Fibroblast of the aortic adventitia (primary cell): ENCODE results near the gene GRM7. TPM values are rescaled to one million over a fixed set of nuclear protein-coding genes. Genes with fewer than 3 reads are reported as not detected.

Experiments
- DNase-seq: peaks from one replicate; pipeline ENCODE4 v3.0.0-alpha.2; 2010; ENCODE audit warnings: low read depth
- H3K4me3 ChIP-seq: 2 replicates; pipeline ENCODE4 v1.5.1; 2011; ENCODE audit warnings: low read depth, mild to moderate bottlenecking, control low read depth, low read length, moderate library complexity
- total RNA-seq: library from RNA; depleted of rRNA; stranded (reverse); fragments of >200 nt; gene quantifications from 2 replicates; pipeline ENCODE4 v1.2.3, GENCODE V29; 2012; ENCODE audit warnings: low replicate concordance
- TF ChIP-seq, protein P1 (sequence below): IDR thresholded peaks from 2 replicates; pipeline ENCODE4 v1.5.1; 2011; ENCODE audit warnings: mild to moderate bottlenecking, low read length, control low read depth, inconsistent platforms; ENCODE audit not compliant: insufficient read depth

GRM7 gene
- total RNA-seq, 1 donor: 0.09 TPM

DNA sequence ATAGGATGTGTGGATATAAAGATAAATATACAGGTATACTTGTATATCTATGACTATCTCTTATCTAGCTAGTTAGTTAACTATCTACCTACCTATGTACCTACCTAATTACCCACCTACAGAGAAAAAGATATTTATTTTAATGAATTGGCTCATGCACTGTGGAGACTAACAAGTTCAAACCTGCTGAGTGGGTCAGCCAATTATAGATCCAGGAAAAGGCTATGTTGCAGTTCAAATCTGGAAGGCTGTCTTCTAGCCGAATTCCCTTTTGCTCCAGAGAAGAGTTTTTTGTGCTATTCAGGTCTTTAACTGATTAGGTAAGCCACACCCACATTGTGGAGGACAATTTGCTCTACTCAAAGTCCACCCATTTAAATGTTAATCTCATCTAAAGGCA lies 335.0 kb downstream of the GRM7 start:
- TF ChIP-seq, protein P1, sequence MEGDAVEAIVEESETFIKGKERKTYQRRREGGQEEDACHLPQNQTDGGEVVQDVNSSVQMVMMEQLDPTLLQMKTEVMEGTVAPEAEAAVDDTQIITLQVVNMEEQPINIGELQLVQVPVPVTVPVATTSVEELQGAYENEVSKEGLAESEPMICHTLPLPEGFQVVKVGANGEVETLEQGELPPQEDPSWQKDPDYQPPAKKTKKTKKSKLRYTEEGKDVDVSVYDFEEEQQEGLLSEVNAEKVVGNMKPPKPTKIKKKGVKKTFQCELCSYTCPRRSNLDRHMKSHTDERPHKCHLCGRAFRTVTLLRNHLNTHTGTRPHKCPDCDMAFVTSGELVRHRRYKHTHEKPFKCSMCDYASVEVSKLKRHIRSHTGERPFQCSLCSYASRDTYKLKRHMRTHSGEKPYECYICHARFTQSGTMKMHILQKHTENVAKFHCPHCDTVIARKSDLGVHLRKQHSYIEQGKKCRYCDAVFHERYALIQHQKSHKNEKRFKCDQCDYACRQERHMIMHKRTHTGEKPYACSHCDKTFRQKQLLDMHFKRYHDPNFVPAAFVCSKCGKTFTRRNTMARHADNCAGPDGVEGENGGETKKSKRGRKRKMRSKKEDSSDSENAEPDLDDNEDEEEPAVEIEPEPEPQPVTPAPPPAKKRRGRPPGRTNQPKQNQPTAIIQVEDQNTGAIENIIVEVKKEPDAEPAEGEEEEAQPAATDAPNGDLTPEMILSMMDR: no peak
- DNase-seq: no peak

DNA sequence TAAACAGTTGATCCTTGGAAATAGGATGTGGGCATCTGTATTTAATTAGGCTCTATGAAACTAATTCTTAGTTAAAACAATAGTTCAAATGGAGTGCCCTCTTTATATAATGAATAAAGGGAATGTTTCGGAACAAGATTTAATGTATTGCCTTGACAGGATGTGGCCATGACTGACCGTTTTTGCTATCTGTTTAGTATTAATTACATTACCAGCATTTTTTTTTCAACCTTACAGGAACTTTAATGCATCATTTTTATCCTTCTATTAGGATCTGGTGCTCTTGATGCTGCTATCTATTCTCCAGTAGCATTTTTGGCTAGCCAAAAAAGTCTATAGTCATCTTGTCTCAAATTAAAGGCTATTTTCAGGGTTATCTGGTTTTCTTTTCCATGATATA lies 340.9 kb downstream of the GRM7 start:
- no peak overlapping the region for H3K4me3 ChIP-seq
- DNase-seq: no peak
- TF ChIP-seq, protein P1: no peak

More for the DNA sequence above, 335.0 kb downstream of the GRM7 start:
- no peak overlapping the region for H3K4me3 ChIP-seq

DNA sequence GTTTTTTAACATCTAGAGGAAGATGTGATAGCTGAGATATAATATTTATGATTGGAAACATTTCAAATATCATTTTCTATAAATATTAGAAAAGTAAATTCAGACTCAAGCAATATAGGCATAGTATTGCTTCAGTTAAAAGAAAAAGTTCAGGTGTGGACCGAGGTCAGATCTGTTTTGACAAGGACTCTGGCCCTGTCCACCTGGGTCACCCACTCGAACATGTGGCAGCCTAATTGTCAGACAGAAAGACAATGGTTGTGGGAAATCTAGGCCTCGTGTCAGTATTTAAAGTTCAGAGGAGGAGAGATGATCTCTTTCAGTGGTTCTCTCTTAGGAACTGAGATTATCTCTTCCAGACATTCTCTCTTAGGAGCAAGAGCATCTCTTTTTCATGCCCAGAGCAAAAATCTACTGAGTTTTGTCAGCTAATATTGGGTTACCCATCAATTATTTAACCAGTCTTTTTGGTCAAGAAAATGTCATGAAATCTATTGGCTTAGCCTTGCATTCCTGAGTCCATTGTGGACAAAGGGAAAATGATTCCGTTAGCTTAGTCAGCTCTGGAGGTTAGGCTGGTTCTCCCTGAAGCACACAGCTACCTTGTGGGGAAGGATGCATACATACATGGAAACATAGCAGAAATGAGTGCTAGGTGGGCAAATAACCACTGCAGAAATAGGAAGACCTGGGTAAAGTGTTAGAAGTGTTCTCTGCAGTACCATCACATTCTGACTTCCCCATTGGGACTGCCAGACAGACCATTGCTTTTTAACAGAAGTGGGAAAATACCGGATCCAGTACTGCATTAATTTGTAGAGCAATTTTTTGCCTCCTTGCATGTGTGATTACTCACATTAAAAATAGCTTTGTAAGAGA lies 343.3 kb downstream of the GRM7 start:
- TF ChIP-seq, protein P1: no peak
- H3K4me3 ChIP-seq: no peak overlapping the region
- no peak for DNase-seq

DNA sequence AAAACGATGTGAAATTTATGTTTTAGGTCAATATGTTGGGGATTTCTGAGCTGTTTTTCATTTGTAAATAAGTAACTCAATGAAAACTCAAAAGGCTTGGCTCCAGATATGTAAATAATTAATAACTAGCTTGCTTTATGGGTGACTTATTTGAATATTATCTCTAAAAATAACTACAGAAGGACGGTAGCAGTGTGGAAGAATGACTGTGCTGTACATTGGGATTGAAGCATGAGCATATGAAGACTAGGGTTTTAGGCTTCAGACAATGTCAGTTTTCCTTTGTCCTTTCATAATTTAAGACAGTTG lies 343.9 kb downstream of the GRM7 start:
- TF ChIP-seq, protein P1: no peak
- DNase-seq: no peak
- H3K4me3 ChIP-seq: no peak overlapping the region

DNA sequence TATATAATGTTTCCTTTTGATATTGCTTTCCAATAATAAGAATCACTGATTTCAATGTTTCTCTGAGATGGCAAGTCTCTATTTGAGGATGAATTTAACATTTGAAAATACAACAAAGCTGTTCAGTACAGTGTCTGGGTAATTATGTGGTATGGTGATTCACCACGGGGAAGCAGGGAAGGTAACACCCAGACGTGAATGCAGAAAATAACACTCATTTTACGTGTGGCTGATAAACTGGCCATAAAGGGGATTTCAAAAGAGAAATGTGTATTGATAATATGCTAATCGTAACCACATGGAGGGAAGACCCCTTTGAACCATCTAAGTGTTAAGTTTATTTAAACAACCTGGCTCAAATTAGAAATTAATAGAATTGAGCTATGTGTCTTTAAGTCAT lies 344.6 kb downstream of the GRM7 start:
- no peak for DNase-seq
- no peak overlapping the region for H3K4me3 ChIP-seq
- TF ChIP-seq, protein P1: no peak

DNA sequence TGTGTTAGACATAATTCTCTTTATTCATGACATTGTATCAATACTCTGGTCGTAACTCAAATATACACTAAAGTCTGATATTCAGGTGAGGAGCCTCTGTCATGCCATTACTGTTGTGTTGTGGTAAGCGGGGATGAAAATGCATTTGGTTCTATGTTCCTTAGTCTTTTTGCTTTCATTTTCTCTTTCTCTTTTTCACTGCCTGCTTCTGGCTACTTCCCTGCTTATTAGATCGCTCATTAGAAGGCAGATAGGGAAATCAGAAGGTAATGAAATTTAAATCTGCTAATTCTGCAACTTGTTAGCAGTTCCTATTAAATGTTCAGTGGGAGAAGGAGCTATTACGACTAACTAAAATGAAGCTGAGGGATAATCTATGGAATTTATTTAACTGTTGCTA lies 345.0 kb downstream of the GRM7 start:
- TF ChIP-seq, protein P1: no peak
- no peak for DNase-seq
- H3K4me3 ChIP-seq: no peak overlapping the region

DNA sequence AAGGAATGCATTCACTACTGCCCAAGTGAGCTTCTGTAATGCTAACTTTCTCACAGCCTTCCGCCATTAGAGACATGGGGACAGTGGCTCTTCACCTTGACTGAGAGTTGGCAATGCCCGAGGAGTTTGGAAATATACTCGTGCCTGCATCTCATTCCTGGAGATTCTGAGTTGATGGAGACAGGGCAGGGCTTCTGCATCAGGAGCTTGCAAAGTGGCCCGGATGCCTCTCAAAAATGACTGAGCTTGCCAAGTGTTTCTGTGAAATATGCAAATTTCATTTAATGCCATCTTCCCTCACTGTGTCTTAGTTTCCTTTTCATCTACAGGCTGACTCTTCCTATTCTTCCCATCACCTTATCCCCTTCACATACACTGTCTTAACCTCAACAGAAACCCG lies 346.2 kb downstream of the GRM7 start:
- H3K4me3 ChIP-seq: no peak overlapping the region
- TF ChIP-seq, protein P1: no peak
- DNase-seq: no peak
